ENCODE measurements around the gene ANKRD11.
"Not testable (repeated sequence)": the region's sequence is repeated elsewhere in the genome, so short reads cannot be mapped to it uniquely, and the experiment has no call there.

Gene ANKRD11

DNA sequence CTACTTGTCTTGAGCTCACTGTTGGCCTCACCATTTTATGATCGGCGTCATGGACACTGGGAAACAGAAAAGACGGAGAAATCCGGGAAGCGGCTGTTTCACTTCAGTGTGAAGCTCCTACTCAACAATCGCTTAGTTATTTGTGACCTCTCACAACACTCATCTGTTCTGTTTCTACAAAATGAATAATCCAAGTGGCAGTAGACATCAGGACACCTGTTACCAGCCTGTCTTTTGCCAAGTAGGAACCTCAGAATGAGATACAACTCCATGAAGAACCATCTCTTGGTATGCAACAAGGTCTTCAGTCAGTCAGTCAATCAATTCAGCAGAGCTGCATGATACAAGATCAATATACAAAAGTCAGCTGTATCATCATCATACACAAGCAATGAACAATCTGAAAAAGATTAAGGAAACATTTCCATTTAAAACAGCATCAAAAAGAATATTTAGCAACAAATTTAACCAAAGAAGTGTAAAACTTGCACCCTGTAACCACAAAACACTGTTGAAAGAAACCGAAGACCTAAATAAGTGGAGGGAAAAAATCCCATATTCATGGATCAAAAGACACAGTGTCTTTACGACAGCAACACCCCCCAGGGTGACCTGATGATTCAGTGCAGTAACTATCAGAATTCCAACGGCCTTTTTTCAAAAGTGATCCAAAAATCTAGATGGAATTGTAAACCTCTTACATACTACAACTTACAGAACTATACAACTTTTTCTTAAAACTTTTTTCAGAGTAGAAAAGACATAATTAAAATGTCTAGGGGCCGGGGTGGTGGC lies 63.4 kb downstream of the ANKRD11 start:
- DNase-seq = no peak

DNA sequence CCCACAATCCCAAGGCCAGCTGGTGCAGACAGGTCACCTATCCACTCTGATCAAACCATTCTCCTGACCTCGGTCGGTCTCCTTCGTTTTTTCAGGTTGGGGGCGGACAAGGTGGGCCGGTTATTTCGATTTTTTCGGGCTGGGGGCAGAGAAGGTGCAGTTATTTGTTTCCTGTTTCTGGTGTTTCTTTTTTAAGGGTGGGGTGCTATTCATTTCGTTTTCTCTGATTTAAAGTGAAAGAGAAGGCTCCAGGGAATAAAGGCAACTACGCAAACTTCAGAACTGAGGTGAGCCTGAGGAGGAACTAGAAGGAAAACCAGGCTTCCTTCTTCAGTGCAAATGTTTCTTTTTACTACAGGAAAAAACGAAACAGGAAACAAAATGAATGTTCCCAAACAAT lies 64.8 kb downstream of the ANKRD11 start:
- DNase-seq = no peak

DNA sequence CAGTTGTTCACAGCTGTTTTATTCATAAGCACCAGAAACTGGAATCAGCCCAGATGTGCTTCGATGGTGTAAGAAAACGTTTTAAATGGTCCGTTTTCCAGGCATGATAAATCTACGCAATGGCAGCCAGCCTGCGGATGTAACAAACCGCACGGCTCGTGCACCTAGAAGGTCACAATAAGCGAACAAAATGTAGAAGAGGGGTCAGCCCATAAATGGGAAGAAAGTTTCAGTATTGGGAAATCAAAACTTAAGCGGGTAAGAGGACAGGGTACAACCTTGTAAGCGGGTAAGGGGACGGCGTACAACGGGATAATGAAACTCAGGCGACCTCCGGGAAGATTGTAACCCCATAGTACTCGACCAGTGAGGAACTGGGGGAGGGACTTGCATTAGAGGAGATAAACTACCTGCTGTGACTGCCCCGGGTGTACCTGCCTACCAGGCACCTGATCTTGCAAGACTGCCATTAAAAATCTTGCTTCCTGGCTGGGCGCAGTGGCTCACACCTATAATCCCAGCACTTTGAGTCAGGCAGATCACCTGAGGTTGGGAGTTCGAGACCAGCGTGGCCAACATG lies 66.6 kb downstream of the ANKRD11 start:
- DNase-seq = no peak

DNA sequence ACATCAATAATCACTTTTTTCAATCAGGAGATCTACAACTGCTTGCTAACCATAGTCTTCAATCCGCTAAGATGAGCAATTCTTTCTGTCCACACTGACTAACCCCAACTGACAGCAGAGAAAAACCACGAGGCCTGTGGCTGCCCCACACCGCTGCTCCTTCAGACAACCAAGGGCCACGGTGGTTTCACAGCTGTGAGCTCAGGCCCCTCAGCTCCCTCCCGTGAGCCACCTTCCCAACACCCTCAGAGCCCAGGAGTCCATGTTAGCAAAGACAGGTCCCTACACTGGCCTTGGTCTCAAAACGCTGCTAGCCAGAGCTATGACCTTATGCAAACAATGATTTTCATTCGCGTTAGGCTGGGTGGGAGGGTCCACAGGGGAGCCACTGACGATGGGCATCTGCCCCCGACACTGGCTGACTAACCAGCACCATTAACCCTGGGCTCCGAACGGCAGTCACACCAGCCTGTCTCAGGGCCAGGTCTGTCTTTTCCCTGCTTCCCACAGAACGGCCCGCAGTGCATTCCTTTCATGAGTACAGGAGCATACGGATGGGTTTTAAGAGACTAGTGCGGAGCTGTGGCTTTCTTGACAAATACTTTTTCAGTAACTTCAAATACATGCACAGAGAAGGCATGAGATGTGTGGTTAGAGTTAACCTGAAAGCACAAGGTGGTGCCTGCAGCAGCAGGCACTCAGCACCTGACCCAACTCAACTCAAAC lies 67.3 kb downstream of the ANKRD11 start:
- peak; percentile 46 to 49 for DNase-seq

DNA sequence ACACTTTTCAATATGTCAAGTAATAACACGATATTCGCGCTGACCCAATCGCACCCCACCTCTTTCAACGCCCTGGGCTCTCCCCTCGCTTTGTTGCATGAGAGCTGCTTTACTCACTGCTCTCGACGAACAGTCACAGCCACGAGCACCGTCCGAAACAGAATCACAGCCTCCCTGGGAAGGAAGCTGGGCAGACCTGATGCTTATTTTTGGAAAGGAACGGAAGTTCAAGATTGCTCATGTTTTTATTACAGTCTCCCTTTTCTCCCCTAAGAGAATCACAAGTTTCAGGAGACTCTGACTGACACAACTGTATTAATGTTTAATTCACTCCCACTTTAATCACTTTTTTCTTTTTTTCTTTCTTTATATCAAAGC lies 67.8 kb downstream of the ANKRD11 start:
- DNase-seq = peak in 1 of 2 donors; percentile 46

DNA sequence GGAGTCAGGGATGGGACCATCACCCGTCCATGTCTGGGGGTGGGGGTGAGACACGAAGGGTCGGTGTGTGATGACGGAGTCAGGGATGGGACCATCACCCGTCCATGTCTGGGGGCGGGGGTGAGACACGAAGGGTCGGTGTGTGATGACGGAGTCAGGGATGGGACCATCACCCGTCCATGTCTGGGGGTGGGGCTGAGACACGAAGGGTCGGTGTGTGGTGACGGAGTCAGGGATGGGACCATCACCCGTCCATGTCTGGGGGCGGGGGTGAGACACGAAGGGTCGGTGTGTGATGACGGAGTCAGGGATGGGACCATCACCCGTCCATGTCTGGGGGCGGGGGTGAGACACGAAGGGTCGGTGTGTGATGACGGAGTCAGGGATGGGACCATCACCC lies 69.1 kb downstream of the ANKRD11 start:
- DNase-seq = not testable (repeated sequence)

DNA sequence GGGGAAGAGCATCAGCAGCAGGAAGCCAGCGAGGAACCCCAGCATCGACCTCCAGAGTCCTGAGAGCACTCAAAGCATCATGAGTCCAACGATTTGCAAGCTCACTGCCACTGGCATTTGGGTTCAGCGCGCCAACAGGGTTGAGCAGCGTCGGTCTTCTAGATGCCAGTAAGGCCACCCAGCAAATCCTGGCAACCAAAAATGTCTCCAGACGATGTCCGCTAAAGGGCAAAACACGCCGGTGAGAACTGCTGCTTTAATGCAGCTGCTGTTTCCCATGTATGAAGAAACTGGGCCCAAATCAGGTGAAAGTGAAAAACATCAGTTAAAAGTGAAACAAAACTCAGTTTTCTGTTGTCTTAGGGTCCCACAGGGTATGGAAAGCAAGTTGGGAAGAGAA lies 70.2 kb downstream of the ANKRD11 start:
- DNase-seq = no peak

DNA sequence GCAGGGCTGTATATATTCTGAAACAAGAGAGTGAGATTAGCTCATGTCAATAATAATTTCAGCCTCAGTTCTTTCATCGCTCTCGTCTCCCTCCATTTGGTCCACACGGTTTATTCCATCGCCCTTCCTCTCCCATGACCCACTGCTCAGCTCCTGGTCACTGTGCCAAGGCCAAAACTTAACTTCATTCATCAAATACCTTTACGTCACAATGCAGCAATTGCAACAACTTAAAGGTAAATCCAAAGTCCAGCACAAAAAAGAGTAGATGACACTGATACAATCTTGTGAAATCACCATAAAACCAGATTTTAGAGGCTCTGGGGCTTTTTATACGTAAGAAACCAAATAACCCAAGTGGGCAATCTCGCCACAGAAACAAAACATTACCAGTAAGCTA lies 72.0 kb downstream of the ANKRD11 start:
- no peak for DNase-seq

DNA sequence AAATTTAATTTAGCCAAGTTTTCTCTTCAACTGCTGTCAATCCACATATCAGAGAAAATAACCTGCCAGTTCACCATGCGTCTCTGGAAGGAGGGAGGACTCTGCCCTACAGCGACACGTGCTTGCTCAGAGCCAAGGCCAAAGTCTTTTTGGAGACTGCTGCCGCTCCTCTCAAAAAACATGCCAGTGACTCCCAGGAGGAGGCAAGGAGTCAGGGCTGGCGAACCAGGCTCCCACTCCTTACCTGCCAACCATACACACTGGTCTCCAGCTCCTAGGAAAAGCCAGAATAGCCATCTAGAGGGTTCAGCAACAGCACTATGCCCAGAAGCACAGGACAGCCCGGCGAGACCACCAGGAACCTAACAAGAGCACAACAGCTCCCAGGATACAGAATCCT lies 73.0 kb downstream of the ANKRD11 start:
- no peak for DNase-seq

DNA sequence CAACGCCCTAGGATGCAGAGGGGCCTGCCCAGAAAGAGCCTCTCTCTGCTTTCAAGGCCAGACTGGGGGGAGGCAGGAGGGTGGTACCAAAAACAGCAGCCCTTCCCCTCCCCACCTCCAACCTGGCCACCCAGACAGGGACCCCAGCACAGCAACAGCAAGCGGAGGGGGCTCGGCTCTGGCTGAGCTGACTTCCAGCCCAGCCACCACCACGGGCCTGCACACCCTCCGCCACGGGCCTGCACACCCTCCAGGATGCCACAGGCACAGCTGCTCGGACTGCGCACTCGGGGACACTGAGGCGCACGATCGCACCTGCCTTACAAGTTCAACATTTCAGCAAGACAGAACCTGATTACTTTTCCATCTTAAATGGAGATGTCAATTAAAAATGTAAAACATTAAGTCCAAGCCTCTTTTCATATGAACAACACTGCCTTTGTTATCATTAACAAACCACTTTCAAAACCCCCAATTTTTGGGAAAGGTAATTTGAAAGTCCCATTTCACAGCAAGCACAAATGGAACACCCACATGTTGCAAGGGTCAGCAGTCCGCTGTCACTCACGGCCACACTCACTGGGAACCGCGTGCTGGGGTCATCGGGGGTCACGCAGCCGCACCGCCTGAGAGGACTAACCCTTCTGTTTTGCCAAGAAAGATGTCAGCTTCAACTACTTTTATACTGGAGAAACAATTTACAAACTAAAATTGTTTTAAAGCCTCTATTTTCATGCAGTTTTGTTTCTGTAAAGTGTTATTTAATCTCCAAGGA lies 76.4 kb downstream of the ANKRD11 start:
- no peak for DNase-seq

DNA sequence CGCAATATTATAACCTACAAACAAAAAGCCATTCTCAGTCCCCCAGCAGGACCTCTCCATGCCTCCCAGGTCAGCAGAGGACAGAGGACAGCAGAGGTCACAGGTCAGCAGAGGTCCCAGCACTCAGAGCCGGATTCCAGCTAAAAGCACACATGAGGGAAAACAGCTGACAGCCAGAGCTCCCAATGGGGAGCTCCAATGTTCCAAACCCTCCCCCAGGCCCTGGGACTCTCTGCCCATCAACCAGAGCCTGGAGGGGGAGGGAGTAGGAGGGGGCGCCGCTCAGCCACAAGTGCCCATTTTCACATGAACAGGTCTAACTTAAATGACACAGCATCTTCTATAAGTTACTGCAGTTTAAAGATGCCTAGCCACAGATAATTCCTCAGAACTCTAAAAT lies 77.5 kb downstream of the ANKRD11 start:
- DNase-seq = no peak

DNA sequence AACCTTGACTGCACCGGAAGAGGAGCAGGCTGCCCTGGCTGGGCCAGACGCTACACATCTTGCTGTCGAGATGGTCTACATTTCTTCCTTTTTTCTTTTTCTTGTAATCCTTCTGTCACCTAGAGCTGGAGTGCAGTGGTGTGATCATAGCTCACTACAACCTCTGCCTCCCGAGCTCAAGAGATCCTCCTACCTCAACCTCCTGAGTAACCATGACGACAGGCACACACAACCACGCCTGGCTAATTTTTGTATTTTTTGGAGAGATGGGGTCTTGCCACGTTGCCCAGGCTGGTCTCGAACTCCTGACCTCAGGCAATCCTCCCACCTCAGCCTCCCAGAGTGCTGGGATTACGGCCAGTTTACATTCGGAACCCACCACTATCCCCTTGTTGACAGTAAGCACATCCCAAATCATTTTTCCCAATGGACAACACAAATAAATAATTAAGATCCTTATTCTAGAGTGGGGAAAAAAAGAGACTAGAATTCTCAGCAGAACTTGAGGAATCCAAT lies 79.0 kb downstream of the ANKRD11 start:
- DNase-seq = no peak

DNA sequence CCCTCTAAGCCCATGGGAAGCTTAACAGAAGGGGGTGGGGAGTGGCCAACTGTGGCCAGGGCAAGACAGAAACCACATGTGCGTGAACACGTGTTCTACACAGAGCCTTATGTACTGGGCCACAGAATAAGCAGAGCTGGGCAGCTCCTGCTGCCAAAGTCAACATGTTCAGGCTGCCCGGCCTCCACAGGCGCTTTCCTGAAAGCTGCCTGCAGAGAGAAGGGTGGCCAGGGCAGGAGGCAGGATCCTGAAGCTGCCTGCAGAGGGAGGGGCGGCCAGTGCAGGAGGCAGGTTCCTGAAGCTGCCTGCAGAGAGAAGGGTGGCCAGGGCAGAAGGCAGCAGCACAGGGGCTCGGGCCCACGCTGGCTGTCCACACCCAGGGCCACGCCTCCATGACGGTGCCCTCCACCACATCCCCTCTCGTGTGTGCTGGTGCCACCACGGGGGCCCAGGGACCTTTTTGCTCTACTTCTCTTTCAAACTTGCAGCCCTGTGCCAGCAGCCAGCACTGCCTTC lies 79.5 kb downstream of the ANKRD11 start:
- DNase-seq = no peak

DNA sequence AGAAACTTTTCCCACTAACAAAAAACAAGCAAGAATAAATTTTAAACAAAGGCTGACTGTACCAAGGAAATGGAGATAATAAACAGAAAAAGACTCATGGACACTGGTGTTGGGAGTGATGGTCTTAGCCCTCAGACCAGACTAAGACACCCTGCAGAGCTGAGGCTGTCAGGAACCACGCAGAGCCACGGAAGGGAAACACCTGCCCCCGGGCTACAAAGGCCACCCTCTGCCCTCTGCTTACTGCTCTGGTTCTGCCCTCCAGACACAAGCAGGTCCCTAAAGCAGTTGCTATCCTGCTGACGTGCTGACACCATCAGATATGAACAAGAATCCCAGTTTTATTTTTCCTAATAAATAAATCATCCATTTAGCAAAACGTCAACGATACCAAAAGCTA lies 80.0 kb downstream of the ANKRD11 start:
- no peak for DNase-seq

DNA sequence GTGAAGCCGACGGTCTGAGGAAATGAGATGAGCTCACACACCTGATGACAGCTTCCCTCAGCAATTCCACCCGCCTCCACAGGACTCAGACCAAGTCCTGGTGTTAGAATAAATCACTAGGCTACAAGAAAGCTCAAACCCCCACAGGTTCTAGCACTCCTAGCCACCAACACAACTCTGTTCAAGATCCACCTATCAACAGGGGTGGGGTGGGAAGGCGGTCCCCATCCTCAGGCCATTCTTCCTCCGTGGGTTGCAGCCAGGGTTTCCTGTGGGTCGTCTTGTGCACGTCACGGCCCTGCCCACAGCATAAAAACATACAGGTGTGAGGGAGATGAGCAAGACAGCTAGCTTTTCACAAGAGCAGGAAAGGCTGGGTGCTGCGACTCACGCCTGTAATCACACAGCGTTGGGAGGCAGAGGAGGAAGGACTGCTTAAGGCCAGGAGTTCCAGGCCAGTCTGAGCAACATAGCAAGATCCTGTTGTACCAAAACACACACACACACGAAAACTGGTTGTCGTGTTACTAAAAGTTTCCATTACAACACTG lies 81.1 kb downstream of the ANKRD11 start:
- DNase-seq = peak; percentile 78 to 80

DNA sequence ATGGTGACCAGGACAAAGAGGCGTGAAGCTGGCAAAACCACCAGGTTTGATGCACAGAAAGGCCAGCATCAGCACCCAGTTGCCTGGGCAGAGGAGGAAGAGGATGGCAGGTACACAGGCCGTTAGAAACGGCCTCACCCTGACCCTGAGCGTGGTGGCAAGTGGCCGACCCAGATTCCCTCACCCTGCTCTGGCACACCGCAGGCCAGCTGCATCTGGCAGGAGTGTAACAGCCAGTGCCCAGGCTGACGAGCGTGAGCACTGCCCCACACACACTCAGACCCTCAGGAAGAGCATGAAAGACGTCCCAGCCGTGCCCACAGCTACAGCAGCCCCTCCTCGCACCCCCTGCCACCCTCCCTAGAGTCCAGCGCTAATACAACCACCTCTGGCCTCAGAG lies 82.0 kb downstream of the ANKRD11 start:
- DNase-seq = no peak

DNA sequence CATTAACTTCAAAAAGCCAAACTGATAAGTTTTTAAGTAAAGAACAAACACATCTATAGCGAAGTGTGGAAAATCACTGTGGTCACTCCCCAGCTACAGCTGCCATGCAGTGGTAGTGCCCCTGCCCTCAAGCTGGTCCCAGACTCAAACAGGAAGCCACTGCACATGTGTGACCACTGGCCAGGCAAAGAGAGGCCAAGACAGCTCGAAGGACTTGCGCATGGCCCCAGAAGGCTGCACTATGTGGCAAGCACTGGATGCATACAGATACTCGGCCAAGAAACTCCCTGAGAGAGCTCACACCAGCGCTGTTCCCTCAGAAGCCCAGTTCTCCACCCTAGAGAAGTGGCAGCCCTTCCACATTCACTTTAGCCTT lies 82.4 kb downstream of the ANKRD11 start:
- no peak for DNase-seq

DNA sequence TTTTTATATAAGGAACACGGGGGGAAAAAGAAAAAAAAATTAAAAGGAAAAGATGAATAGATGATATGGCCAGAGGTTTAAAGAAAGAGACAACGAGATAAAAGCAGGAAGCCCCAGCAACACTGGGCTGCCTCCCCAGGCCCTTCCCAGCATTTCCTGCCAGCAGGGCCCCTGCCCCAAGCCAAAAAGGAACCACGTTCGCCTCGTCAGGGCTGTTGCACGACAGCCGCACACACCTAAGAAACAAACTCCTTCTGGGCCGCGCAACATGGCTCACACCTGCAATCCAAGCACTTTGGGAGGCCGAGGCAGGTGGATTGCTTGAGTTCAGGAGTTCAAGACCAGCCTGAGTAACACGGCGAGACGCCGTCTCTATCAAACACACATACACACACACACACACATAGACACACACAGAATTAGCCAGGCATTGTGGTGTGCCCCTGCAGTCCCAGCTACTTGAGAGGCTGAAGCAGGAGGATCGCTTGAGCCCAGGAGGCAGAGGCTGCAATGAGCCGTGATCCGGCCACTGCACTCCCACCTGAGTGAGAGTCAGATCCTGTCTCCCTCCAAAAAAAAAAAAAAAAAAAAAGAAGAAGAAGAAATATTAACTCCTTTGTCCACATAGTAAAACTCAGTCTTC lies 83.0 kb downstream of the ANKRD11 start:
- DNase-seq = peak in 1 of 2 donors; percentile 24

DNA sequence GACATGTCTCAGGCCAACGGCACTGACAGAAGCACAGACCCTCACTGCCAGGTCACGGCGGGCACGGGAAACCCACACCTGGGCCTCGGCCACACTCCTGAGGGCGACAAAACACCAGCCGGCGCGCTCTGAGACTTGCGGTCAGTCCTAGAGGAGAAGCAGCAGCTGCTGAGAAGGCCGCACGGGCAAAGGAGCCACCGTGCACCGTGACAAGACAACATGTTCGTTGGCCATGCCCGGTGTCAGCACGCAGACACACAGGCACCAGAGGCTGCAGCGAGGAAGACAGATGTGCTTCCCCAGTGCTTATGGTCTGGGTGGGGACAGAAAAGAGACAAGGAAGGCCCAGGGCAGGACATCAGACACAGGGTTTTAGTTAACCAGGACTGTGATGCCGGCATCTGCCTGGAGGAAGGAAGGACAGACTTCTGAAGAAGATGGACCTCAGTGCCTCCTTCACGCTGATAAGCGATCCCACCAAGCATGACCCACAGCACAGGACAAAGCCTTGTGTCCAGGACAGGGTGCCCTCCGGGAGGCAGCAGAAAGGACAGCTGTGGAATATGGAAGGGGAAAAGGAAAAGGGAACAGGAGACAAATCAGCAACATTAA lies 84.0 kb downstream of the ANKRD11 start:
- DNase-seq = no peak

DNA sequence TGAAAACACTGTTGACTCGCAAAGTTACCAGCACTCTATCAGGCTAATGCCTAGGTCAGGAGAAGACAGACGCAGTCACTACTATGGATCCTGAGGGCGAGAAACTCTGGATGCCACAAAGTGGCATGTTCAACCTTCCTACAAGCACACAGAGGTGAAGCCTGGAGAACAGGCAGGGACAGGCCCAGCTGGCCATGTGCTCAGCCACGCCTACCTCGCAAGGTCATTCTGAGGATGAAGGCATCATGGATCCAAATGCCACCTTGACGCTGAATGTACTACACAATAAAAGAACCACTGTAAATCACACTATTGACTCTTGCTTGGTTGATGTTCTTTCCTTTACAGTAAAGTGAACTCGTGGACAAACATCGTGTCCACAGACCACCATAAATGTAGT lies 85.8 kb downstream of the ANKRD11 start:
- no peak for DNase-seq

DNA sequence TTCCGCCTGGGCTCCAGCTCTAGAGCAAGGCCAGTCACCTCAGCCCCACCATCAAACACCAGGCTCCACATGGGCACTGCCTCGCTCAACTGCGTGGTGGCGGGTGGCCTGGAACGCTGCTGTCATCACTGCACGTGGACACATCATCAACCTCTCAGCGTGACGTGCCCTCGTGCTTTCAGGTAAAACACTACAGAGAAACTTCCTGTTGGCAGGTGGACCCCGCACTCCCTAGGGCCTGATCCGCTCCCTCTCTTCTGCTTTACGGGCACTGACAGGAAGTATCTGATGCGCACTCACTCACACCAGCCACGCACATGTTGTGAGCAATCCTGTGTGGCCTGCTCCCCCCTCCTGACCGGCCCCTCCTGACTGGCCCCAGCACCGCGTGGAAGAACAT lies 87.4 kb downstream of the ANKRD11 start:
- peak; percentile 22 to 53 for DNase-seq

Data from CD4-positive, alpha-beta T cell treated with Interleukin-4 for 1 hour (primary cell).